B cell (primary cell): Measurements from ENCODE around the gene H19. TPM values are rescaled to one million over a fixed set of nuclear protein-coding genes. Genes with fewer than 3 reads are reported as not detected.

Experiments used
- ATAC-seq: fragments of 200-7000 bp; cut with Tn5 transposase; one replicate; pipeline ENCODE4 v1.10.0; 2021; ENCODE audit warnings: low read depth, mild to moderate bottlenecking, moderate number of reproducible peaks, moderate library complexity
- CTCF ChIA-PET: fragments of 350-600 bp; sonication (Branson Sonifier 250); formaldehyde crosslinking; loops from one replicate; lab custom pipeline; 2021; ENCODE audit warnings: antibody characterized with exemption, inconsistent platforms; lab: Charles Lee
- POLR2A ChIA-PET: fragments of 350-600 bp; sonication (Branson Sonifier 250); formaldehyde crosslinking; loops from one replicate; lab custom pipeline; 2021; ENCODE audit warnings: antibody characterized with exemption; lab: Charles Lee
- DNase-seq: peaks from one replicate; pipeline ENCODE4 v3.0.0; 2013
- H2AFZ ChIP-seq: 2 replicates; pipeline ENCODE4 v1.6.1; 2012; ENCODE audit warnings: mild to moderate bottlenecking, low read depth, low read length; ENCODE audit not compliant: insufficient read depth, poor library complexity, severe bottlenecking
- H3K27ac ChIP-seq, 2 donors: 1 replicate in 1 of 2; 2 replicates in 1 of 2; pipeline ENCODE4 v1.5.1; 2012 to 2013; ENCODE audit warnings: low read length in 2 of 2, mild to moderate bottlenecking in 2 of 2, moderate library complexity in 1 of 2
- H3K27me3 ChIP-seq, 4 experiments: fragments of 200-600 bp in 1 of 4; sonication (generic) in 1 of 4; replicated peaks in 1 of 4; 1 replicate in 2 of 4; 2 replicates in 2 of 4; pipeline versions ENCODE4 v1.6.1 to v1.7.0; 2013 to 2016; ENCODE audit warnings: low read length in 3 of 4, mild to moderate bottlenecking in 2 of 4, mixed read lengths in 1 of 4, moderate library complexity in 1 of 4; ENCODE audit not compliant: insufficient read depth in 4 of 4, control insufficient read depth in 3 of 4; ENCODE audit errors: control extremely low read depth in 1 of 4
- H3K36me3 ChIP-seq, 2 experiments: replicated peaks in 1 of 2; 1 replicate in 1 of 2; 2 replicates in 1 of 2; pipeline versions ENCODE4 v1.6.1 to v1.7.1; 2013; ENCODE audit warnings: low read length in 1 of 2; ENCODE audit not compliant: insufficient read depth in 2 of 2, control insufficient read depth in 1 of 2; ENCODE audit errors: control extremely low read depth in 1 of 2, extremely low read depth in 1 of 2
- H3K4me1 ChIP-seq, 2 donors: fragments of 200-600 bp in 1 of 2; sonication (generic) in 1 of 2; 1 replicate in 1 of 2; 2 replicates in 1 of 2; pipeline versions ENCODE4 v1.5.1 to v1.6.1; 2013 to 2017; ENCODE audit warnings: low read length in 2 of 2; ENCODE audit not compliant: control insufficient read depth in 2 of 2, insufficient read depth in 2 of 2
- H3K4me2 ChIP-seq: replicated peaks from 2 replicates; pipeline ENCODE3; 2012; ENCODE audit warnings: mild to moderate bottlenecking, low read depth, low read length; ENCODE audit not compliant: poor library complexity, severe bottlenecking
- H3K4me3 ChIP-seq, 5 experiments: fragments of 200-600 bp in 1 of 5; sonication (generic) in 1 of 5; 1 replicate in 3 of 5; 2 replicates in 2 of 5; pipeline versions ENCODE4 v1.5.1 to v1.7.0; 2011 to 2016; ENCODE audit warnings: low read length in 4 of 5, mild to moderate bottlenecking in 4 of 5, low read depth in 2 of 5, control low read depth in 1 of 5, moderate library complexity in 1 of 5; ENCODE audit not compliant: insufficient read depth in 1 of 5; ENCODE audit errors: control extremely low read depth in 1 of 5, extremely low read depth in 1 of 5
- H3K79me2 ChIP-seq: fragments of 200-600 bp; sonication (generic); one replicate; pipeline ENCODE4 v1.6.0; 2016; ENCODE audit warnings: low read length; ENCODE audit not compliant: control insufficient read depth, insufficient read depth
- H3K9ac ChIP-seq: fragments of 200-600 bp; sonication (generic); 2 replicates; pipeline ENCODE4 v1.6.1; 2017; ENCODE audit warnings: mild to moderate bottlenecking, low read length, moderate library complexity
- H3K9me3 ChIP-seq, 3 donors: one replicate each; pipeline versions ENCODE4 v1.6.1 to v1.7.1; 2013; ENCODE audit warnings: low read length in 2 of 3; ENCODE audit not compliant: control insufficient read depth in 2 of 3, insufficient read depth in 1 of 3; ENCODE audit errors: control extremely low read depth in 1 of 3
- H4K20me1 ChIP-seq: 2 replicates; pipeline ENCODE4 v1.6.0; 2012; ENCODE audit warnings: mild to moderate bottlenecking, low read length; ENCODE audit not compliant: insufficient read depth, control insufficient read depth, poor library complexity, severe bottlenecking
- H3K27ac Mint-ChIP-seq: one replicate; pipeline ENCODE4 v1.8.0; 2021; ENCODE audit warnings: mixed read lengths
- H3K27me3 Mint-ChIP-seq: one replicate; pipeline ENCODE4 v1.8.0; 2021; ENCODE audit warnings: mixed read lengths
- H3K4me1 Mint-ChIP-seq: one replicate; pipeline ENCODE4 v1.8.0; 2021; ENCODE audit warnings: mixed read lengths
- H3K4me3 Mint-ChIP-seq: one replicate; pipeline ENCODE4 v1.8.0; 2021; ENCODE audit warnings: mixed read lengths
- H3K9me3 Mint-ChIP-seq: one replicate; pipeline ENCODE4 v1.8.0; 2022; ENCODE audit warnings: mixed read lengths; ENCODE audit not compliant: insufficient read depth
- CTCF ChIP-seq: fragments of 200-600 bp; IDR thresholded peaks from one replicate; pipeline ENCODE4 v1.8.0; 2022; ENCODE audit warnings: antibody characterized with exemption, mild to moderate bottlenecking
- EZH2 ChIP-seq: IDR thresholded peaks from 2 replicates; pipeline ENCODE4 v1.6.1; 2012; ENCODE audit warnings: borderline replicate concordance, low read depth, mild to moderate bottlenecking, moderate library complexity, low read length; ENCODE audit not compliant: insufficient read depth, poor library complexity, severe bottlenecking
- WGBS: methylation state at CpG from one replicate; pipeline ENCODE4 v1.1.5; 2013; ENCODE audit warnings: missing lambda C conversion rate; ENCODE audit not compliant: insufficient coverage; 5-methylcytosine and 5-hydroxymethylcytosine counted together
- intact Hi-C: fragments of 100-400 bp; cut with micrococcal nuclease; formaldehyde crosslinking; loops from one replicate; pipeline ENCODE4 v1.10.0; 2022
- polyA plus RNA-seq: library from polyadenylated mRNA; depleted of rRNA; stranded (reverse); fragments of >200 nt; gene quantifications from 2 replicates; pipeline ENCODE4 v1.2.3, GENCODE V29; 2012
- small RNA-seq: library from RNA; depleted of rRNA; stranded (forward); fragments of <200 nt; gene quantifications from one replicate; pipeline ENCODE3, GENCODE V24; 2012; ENCODE audit warnings: low replicate concordance, low read depth; ENCODE audit not compliant: insufficient read length
- total RNA-seq, 2 donors: library from RNA; stranded (reverse); fragments of 120-200 nt in 1 of 2; gene quantifications; 1 replicate in 1 of 2; 2 replicates in 1 of 2; pipeline versions ENCODE4 v1.2.3 to v1.2.4, GENCODE V29; 2013 to 2022

H19 gene
- total and polyA plus RNA-seq, 2 donors (not counting 1 experiment from before 2014, with no cell fraction given): not detected

DNA sequence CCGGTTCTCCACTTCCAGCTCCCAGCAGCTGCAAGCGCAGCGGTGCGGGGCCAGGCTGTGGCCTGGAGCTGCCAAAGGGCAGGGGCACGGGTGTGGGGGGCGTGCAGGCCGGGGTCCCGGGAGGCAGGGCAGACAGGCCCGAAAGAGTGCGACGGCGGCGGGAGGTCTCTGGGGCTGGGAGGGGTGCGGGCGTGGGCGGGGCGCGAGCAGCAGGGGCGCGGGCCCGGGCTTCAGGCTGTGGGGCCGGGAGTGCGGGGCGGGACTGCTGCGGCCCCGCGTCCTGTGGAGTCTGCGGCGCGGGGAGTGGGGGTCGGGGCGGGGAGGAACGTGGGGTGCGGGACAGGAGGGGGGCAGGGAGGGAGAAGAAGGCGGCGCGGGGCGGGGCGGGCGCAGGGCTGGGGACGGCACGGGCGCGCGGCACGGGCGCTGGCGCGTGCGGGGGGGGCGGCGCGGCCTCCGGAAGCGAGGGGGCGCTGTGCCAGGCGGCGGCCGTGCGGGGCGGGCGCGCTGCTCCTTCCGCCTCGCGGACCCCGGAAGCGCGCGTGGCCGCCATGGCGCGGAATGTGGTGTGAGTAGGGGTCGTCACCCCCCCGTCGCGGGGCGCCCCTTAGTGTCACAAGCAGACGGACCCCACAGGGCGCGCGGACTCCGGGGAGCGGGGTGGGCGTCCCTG lies 50.7 kb downstream of the H19 start, which contains the start of gene MRPL23:
TSS of gene MRPL23 (plus strand) at position 521 of the 673 bp plus-strand sequence. CDS start at position 552, 31 bp downstream.
- peak; percentile 93 for ATAC-seq
- no peak within 1 kb of the TSS for H3K27ac ChIP-seq
- no peak within 1 kb of the TSS for H2AFZ ChIP-seq
- Mint-ChIP-seq H3K4me1 (no peaks in the 10 kb centered on the region), H3K27me3 (no peaks in the 10 kb centered on the region), H3K9me3 (no peaks in the 10 kb centered on the region), H3K27ac (no peak within 1 kb of the TSS), H3K4me3 (no peak within 1 kb of the TSS)
- H3K36me3 ChIP-seq: no peaks in the 10 kb centered on the region
- POLR2A ChIA-PET: no interaction called here
- intact Hi-C loops: no loop called here
- no peak within 1 kb of the TSS for H3K9ac ChIP-seq
- no peak for DNase-seq
- no peaks in the 10 kb centered on the region for H3K27me3 ChIP-seq
- TF ChIP-seq EZH2: no peak
- TF ChIP-seq CTCF: no peak
- CTCF ChIA-PET: interaction anchor here (0.7 to 2.3 kb wide), 6 partner anchors 54 to 294 kb away, joined by 3 to 11 read pairs (median 3); partner anchors contain the start of gene SYT8
- H3K4me2 ChIP-seq: no peak within 1 kb of the TSS
- H3K79me2 ChIP-seq: no peaks in the 10 kb centered on the region
- WGBS: no CpG with 5 or more reads among the region's 85 CpGs
- no peaks in the 10 kb centered on the region for H3K4me1 ChIP-seq
- H3K9me3 ChIP-seq: no peaks in the 10 kb centered on the region
- no peaks in the 10 kb centered on the region for H4K20me1 ChIP-seq
- no peak within 1 kb of the TSS for H3K4me3 ChIP-seq

Small RNA genes within 50 kb of the gene (small RNA-seq; reads per million reads assigned to genes)
- gene RF01972 (not detected), gene RF01973 (not detected)

Other genes starting within 250 kb of the H19 start
- 1.1 and 1.7 TPM in 2 replicates for gene IFITM10, start 247.2 kb downstream of the H19 start, total RNA-seq
- 0.09 and 0.17 TPM in 2 replicates for gene IFITM10, start 247.2 kb downstream of the H19 start, polyA plus RNA-seq
- gene CTSD, start 233.9 kb downstream of the H19 start, total RNA-seq: 80.4 and 83.5 TPM in 2 replicates
- 33.5 and 42.2 TPM in 2 replicates for gene CTSD, start 233.9 kb downstream of the H19 start, polyA plus RNA-seq
- not detected in 2 replicates for gene SYT8, start 162.9 kb downstream of the H19 start, total RNA-seq
- not detected in 2 replicates for gene SYT8, start 162.9 kb downstream of the H19 start, polyA plus RNA-seq
- 1.6 and 2.9 TPM in 2 replicates for gene TNNI2, start 158.9 kb downstream of the H19 start, total RNA-seq
- 12.9 and 28.6 TPM in 2 replicates for gene TNNI2, start 158.9 kb downstream of the H19 start, polyA plus RNA-seq
- 445 and 446 TPM in 2 replicates for gene LSP1, start 144.8 kb downstream of the H19 start, total RNA-seq
- 184 and 249 TPM in 2 replicates for gene LSP1, start 144.8 kb downstream of the H19 start, polyA plus RNA-seq
- not detected in 2 replicates for gene PRR33, start 105.9 kb downstream of the H19 start, total RNA-seq
- gene PRR33, start 105.9 kb downstream of the H19 start, polyA plus RNA-seq: not detected in 2 replicates
- 9.9 and 10.0 TPM in 2 replicates for gene TNNT3, start 78.1 kb downstream of the H19 start, total RNA-seq
- gene TNNT3, start 78.1 kb downstream of the H19 start, polyA plus RNA-seq: 2.5 and 13.8 TPM in 2 replicates
- 44.7 and 47.8 TPM in 2 replicates for gene MRPL23, start 50.5 kb downstream of the H19 start, total RNA-seq
- gene MRPL23, start 50.5 kb downstream of the H19 start, polyA plus RNA-seq: 63.2 and 64.8 TPM in 2 replicates
- not detected in 2 replicates for gene IGF2, start 141.5 kb upstream of the H19 start, total RNA-seq
- not detected in 2 replicates for gene IGF2, start 141.5 kb upstream of the H19 start, polyA plus RNA-seq
- not detected in 2 replicates for gene INS, start 163.4 kb upstream of the H19 start, total RNA-seq
- not detected in 2 replicates for gene INS, start 163.4 kb upstream of the H19 start, polyA plus RNA-seq
- not detected in 2 replicates for gene TH, start 174.0 kb upstream of the H19 start, total RNA-seq
- not detected in 2 replicates for gene TH, start 174.0 kb upstream of the H19 start, polyA plus RNA-seq